Measurements from ENCODE around the gene ZNF445. TPM values are rescaled to one million over a fixed set of nuclear protein-coding genes. Genes with fewer than 3 reads are reported as not detected.

Gene ZNF445
- total RNA-seq, 1 donor from 2014 or later = 20.9 TPM

GRCh38 chr3:44521721-44522120, 44.3 kb upstream of the ZNF445 start:
- DNase-seq (ENCODE audit: low read depth) = no peak
- Mint-ChIP-seq H3K9me3 (ENCODE audit: unreplicated experiment) (peaks cover 2% of the 10 kb centered on the region), H3K27ac (ENCODE audit: unreplicated experiment) (no peak overlapping the region), H3K36me3 (ENCODE audit: low read depth, unreplicated experiment) (no peaks in the 10 kb centered on the region), H3K4me1 (ENCODE audit: low read depth, unreplicated experiment) (peaks cover 14% of the 10 kb centered on the region), H3K27me3 (ENCODE audit: low read depth, unreplicated experiment) (peaks cover 8% of the 10 kb centered on the region), H3K4me3 (ENCODE audit: unreplicated experiment) (no peak overlapping the region)
- no peaks in the 10 kb centered on the region for H3K36me3 ChIP-seq (ENCODE audit: insufficient read depth, low read length)
- H3K79me2 ChIP-seq (ENCODE audit: insufficient read depth, low read length) = no peaks in the 10 kb centered on the region
- no peaks in the 10 kb centered on the region for H3K4me1 ChIP-seq (ENCODE audit: insufficient read depth, low read length)
- H2AFZ ChIP-seq (ENCODE audit: low read depth, low read length) = no peak overlapping the region
- FAIRE-seq = no peak
- no peaks in the 10 kb centered on the region for H4K20me1 ChIP-seq (ENCODE audit: insufficient read depth, low read length)
- no peak overlapping the region for H3K9ac ChIP-seq (ENCODE audit: low read length)
- no peaks in the 10 kb centered on the region for H3K27me3 ChIP-seq (ENCODE audit: insufficient read depth, low read length)
- H3K9me3 ChIP-seq (ENCODE audit: insufficient read depth, low read depth, low read length) = no peaks in the 10 kb centered on the region
- no peak overlapping the region for H3K4me2 ChIP-seq (ENCODE audit: low read length)
- TF ChIP-seq EZH2 (IDR thresholded peaks at IDR 0.05; ENCODE audit: insufficient read depth, low read length) = no peak
- TF ChIP-seq CTCF (IDR thresholded peaks at IDR 0.05; ENCODE audit: insufficient read depth, low read depth, low read length) = no peak
- no peak overlapping the region for H3K27ac ChIP-seq (ENCODE audit: low read depth, low read length)
- H3K4me3 ChIP-seq (ENCODE audit: insufficient read depth, low read depth, low read length) = no peak overlapping the region

GRCh38 chr3:44518782-44519156, 41.3 kb upstream of the ZNF445 start:
- no peak for FAIRE-seq
- Mint-ChIP-seq H3K4me1 (ENCODE audit: low read depth, unreplicated experiment) (peaks cover 6% of the 10 kb centered on the region), H3K4me3 (ENCODE audit: unreplicated experiment) (no peak overlapping the region), H3K27me3 (ENCODE audit: low read depth, unreplicated experiment) (peaks cover 6% of the 10 kb centered on the region), H3K27ac (ENCODE audit: unreplicated experiment) (no peak overlapping the region), H3K36me3 (ENCODE audit: low read depth, unreplicated experiment) (no peaks in the 10 kb centered on the region), H3K9me3 (ENCODE audit: unreplicated experiment) (peaks cover 2% of the 10 kb centered on the region)
- H3K4me2 ChIP-seq (ENCODE audit: low read length) = no peak overlapping the region
- DNase-seq (ENCODE audit: low read depth) = no peak
- no peaks in the 10 kb centered on the region for H3K36me3 ChIP-seq (ENCODE audit: insufficient read depth, low read length)
- H3K9me3 ChIP-seq (ENCODE audit: insufficient read depth, low read depth, low read length) = no peaks in the 10 kb centered on the region
- no peak for TF ChIP-seq EZH2 (IDR thresholded peaks at IDR 0.05; ENCODE audit: insufficient read depth, low read length)
- TF ChIP-seq CTCF (IDR thresholded peaks at IDR 0.05; ENCODE audit: insufficient read depth, low read depth, low read length) = no peak
- no peak overlapping the region for H2AFZ ChIP-seq (ENCODE audit: low read depth, low read length)
- H3K9ac ChIP-seq (ENCODE audit: low read length) = no peak overlapping the region
- no peaks in the 10 kb centered on the region for H4K20me1 ChIP-seq (ENCODE audit: insufficient read depth, low read length)
- H3K79me2 ChIP-seq (ENCODE audit: insufficient read depth, low read length) = no peaks in the 10 kb centered on the region
- no peaks in the 10 kb centered on the region for H3K4me1 ChIP-seq (ENCODE audit: insufficient read depth, low read length)
- no peaks in the 10 kb centered on the region for H3K27me3 ChIP-seq (ENCODE audit: insufficient read depth, low read length)
- no peak overlapping the region for H3K27ac ChIP-seq (ENCODE audit: low read depth, low read length)
- H3K4me3 ChIP-seq (ENCODE audit: insufficient read depth, low read depth, low read length) = no peak overlapping the region

- no peak for FAIRE-seq
- Histone ChIP-seq H3K4me1 (ENCODE audit: insufficient read depth, low read length) (peaks cover 2% of the 10 kb centered on the region), H4K20me1 (ENCODE audit: insufficient read depth, low read length) (no peaks in the 10 kb centered on the region)
These were observed 38.8 kb upstream of the ZNF445 start for GRCh38 chr3:44516230-44516629.

More at GRCh38 chr3:44516230-44516629, 38.8 kb upstream of the ZNF445 start:
- Mint-ChIP-seq H3K4me3 (ENCODE audit: unreplicated experiment) (no peak overlapping the region), H3K27me3 (ENCODE audit: low read depth, unreplicated experiment) (peaks cover 6% of the 10 kb centered on the region), H3K36me3 (ENCODE audit: low read depth, unreplicated experiment) (no peaks in the 10 kb centered on the region), H3K4me1 (ENCODE audit: low read depth, unreplicated experiment) (no peaks in the 10 kb centered on the region), H3K9me3 (ENCODE audit: unreplicated experiment) (no peaks in the 10 kb centered on the region), H3K27ac (ENCODE audit: unreplicated experiment) (no peak overlapping the region)
- TF ChIP-seq CTCF (IDR thresholded peaks at IDR 0.05; ENCODE audit: insufficient read depth, low read depth, low read length) (no peak), EZH2 (IDR thresholded peaks at IDR 0.05; ENCODE audit: insufficient read depth, low read length) (no peak)
- no peak overlapping the region for H3K4me3 ChIP-seq (ENCODE audit: insufficient read depth, low read depth, low read length)
- no peak overlapping the region for H3K9ac ChIP-seq (ENCODE audit: low read length)
- DNase-seq (ENCODE audit: low read depth) = no peak
- H3K79me2 ChIP-seq (ENCODE audit: insufficient read depth, low read length) = no peaks in the 10 kb centered on the region
- H3K27ac ChIP-seq (ENCODE audit: low read depth, low read length) = no peak overlapping the region
- no peaks in the 10 kb centered on the region for H3K36me3 ChIP-seq (ENCODE audit: insufficient read depth, low read length)
- no peak overlapping the region for H3K4me2 ChIP-seq (ENCODE audit: low read length)
- H3K9me3 ChIP-seq (ENCODE audit: insufficient read depth, low read depth, low read length) = no peaks in the 10 kb centered on the region
- no peak overlapping the region for H2AFZ ChIP-seq (ENCODE audit: low read depth, low read length)
- H3K27me3 ChIP-seq (ENCODE audit: insufficient read depth, low read length) = no peaks in the 10 kb centered on the region
